ENCODE results near the gene ZNF853.

DNA sequence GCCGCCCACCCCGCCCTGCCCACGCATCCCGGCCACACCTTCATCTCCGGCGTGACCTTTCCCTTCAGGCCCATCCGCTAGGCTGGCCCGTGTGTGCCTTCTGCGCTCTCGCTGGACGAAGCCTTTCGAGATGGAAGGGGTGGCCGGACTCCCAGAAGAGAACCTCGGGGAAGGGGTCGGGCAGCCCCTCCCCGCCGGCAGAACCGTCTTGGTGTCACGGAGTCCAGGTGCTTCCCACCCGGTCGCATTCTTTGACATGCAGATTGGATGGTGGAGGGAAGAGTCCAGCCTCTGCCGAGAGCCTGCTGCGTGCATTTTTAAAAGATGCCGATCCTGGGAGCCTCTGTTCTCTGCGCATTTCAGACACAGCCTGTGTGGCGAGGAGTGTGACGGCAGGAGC lies 7.3 kb upstream of the ZNF853 start:
- TF ChIP-seq JUN (IDR thresholded peaks at IDR 0.05; ENCODE audit: borderline replicate concordance, insufficient read depth, insufficient read length, low read depth) = no peak
- no peak for TF ChIP-seq CTCF (IDR thresholded peaks at IDR 0.05; ENCODE audit: extremely low read depth in 1 of 2, insufficient read depth in 1 of 2, low read depth in 1 of 2, low read length in 2 of 2)
- TF ChIP-seq MYC (IDR thresholded peaks at IDR 0.05; ENCODE audit: low read depth, low read length) = no peak
- TF ChIP-seq POLR2A (IDR thresholded peaks at IDR 0.05; ENCODE audit: low read depth, low read length) = no peak
- no peak for TF ChIP-seq GATA2 (IDR thresholded peaks at IDR 0.05; ENCODE audit: insufficient read depth, insufficient read length, low read depth, low read length)
- TF ChIP-seq MAX (IDR thresholded peaks at IDR 0.05; ENCODE audit: insufficient read depth, insufficient read length) = no peak
